Measurements from ENCODE around the gene SERPINA10.
"Not testable (repeated sequence)": the region's sequence is repeated elsewhere in the genome, so short reads cannot be mapped to it uniquely, and the experiment has no call there.

The SERPINA10 gene

DNA sequence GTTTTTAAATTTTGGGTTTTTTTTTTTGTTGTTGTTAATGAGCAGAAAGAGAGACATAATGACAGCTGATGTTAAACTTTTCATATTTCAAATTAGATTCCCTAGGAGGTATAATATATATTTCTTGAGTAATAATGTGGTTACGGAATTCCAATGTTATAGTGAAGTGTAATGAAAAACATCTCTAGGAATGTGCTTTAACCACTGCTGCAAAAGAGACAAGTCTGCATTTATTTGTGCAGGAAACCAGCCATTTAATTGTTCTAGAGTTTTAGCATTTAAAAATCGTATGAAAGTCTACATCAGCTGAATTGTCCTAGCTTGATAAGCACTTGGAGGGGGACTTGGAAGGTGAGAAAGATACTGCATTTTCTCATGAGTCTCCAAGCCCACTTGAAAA, 14.3 kb downstream of the SERPINA10 start:
- DNase-seq, result no peak

DNA sequence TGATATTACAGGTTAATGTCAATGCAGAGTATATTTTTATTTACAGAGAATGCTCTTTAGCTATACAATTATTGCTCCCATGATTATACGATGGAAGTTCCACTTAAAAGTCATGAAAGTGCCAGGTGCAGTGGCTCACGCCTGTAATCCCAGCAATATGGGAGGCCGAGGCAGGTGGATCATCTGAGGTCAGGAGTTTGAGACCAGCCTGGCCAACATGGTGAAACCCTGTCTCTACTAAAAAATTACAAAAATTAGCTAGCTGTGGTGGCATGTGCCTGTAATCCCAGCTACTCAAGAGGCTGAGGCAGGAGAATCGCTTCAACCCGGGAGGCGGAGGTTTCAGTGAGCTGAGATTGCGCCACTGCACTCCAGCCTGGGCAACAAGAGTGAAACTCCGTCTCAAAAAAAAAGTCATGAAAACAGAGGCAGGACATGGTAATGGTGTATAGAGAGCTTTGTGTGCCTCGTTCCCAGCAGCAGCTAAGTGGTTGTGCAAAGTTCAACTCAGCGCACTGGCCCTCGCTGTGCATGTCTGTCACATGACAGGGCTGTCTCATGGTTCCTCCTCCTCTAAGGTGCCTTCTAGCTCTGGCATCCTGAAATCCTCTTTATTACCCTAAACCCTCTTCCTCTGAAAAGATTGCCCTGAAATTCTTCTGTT, 16.0 kb downstream of the SERPINA10 start:
- not testable (repeated sequence) for DNase-seq

DNA sequence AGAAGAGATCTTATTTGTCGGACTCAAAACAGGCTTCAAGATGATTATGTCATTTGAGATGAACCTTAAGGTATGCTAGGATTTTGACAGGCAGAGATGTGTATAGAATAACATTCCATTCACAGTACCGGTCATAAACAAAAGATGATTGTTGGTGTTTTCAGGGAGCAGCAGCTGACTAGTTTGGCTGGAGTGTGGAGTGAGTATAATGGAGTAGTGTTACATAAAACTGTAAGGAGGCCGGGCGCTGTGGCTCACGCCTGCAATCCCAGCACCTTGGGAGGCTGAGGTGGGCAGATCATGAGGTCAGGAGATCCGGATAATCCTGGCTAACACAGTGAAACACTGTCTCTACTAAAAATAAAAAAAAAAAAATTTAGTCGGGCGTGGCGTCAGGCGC, 23.9 kb downstream of the SERPINA10 start:
- no peak for DNase-seq

DNA sequence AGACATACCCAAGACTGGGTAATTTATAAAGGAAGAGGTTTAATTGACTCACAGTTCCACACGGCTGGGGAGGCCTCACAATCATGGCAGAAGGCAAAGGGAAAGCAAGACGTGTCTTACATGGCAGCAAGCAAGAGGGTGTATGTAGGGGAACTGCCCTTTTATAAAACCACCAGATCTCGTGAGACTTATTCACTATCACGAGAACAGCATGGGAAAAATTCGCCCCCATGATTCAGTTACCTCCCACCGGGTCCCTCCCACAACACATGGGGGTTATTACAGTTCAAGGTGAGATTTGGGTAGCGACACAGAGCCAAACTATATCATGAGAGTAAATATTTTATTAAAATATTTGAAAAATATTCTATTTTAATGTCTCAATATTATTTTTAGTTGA, 24.5 kb downstream of the SERPINA10 start:
- DNase-seq, result not testable (repeated sequence)

DNA sequence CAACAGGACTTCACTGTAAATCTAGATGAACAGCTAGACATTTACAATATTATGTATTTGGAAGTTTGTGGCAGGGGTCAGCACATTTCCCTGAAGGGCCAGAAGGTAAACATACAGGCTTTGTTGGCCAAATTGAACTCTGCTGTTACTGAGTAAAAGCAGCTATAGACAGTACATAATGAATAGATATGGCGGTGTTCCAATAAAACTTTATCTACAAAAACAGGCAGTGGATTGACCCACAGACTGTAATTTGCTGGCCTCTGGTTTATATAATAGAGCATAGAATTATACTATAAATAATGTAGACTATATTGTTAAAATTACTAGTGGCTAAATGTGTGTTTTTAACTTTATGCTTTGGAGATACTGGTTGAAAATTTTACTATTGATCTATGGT, 25.7 kb downstream of the SERPINA10 start:
- no peak for DNase-seq

DNA sequence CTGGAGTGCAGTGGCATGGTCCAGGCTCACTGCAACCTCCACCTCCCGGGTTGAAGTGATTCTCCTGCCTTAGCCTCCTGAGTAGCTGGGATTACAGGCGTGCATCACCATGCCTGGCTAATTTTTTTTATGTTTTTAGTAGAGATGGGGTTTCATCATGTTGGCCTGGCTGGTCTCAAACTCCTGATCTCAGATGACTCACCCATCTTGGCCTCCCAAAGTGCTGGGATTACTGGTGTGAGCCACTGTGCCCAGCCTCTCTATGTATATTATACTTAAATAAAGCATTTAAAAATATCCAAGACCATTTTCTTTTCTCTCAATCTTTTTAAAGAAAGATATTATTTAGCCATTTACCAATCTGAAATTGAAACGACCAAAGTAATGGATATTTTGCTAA, 28.9 kb downstream of the SERPINA10 start:
- not testable (repeated sequence) for DNase-seq

DNA sequence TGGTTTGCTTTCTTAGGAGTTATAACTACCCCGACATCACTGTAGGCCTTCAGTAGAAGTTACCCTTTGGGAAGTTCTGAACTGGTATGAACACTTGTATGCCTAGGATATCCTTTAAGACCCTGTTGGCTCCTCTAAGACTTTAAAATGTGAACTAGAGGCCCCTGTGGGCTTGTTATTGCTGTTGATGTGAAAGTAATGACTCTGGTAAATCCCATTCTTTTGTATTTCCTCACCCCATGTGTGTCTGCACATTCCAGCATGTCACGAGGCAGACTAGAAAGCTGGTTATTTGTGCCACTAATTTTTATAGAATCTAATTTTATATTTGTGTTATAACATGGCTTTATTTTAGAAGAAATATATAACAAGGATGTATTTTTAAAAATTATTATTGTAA, 48.9 kb downstream of the SERPINA10 start:
- DNase-seq, result no peak

DNA sequence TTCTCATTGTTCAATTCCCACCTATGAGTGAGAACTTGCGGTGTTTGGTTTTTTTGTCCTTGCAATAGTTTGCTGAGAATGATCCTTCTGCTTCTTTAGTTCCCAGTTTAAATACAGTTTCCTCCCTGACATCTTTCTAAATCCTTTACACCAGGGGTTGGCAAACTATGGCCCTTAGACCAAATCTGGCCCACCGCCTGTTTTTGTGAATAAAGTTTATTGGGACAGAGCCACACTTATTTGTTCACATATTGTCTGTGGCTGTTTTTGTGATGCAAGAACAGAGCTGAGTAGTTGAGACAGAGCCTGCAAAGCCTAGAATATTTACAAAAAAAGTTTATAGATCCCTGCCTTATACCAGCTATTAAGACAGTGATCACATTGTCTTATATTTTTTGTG, 53.7 kb downstream of the SERPINA10 start:
- no peak for DNase-seq

DNA sequence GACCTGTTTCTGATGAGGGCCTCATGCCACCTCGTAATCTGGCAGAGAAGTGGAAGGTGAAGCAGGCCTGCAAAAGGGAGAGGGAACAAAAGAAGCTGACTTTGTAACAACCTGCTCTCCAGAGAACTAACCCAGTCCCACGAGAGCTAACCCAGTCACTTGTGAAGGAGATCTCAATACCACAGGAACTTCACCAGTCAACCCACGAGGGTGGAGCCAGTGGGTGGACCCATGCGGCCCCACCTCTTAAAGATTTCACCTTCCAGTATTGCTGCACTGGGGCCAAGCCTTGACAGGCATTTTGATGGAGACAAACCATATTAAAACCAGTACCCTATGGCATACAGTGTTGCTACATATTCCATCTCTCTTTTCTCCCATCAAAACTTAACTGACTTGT, 55.1 kb downstream of the SERPINA10 start:
- no peak for DNase-seq

DNA sequence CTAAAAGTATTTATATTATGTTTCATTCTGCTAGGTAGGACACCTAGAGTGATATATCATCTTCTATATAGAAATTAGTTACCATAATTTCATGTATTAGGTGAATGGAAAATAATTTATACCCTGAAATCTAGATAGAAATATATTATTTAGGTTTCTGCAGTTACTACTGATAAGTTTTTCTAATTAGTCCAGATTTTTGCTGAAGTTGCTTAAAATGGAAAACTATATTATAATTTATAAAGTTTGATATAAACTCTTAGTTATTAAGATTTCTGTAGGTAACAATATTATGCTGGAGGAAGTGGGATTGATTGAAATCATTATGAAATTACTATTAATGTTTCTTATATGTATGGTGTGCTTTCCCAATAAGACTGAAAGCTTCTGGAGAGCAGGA, 56.0 kb downstream of the SERPINA10 start:
- DNase-seq, result no peak

All from NCI-H345 (cell line).